Sigmoid colon (tissue), 7 donors: Measurements from ENCODE around the gene GLI3. TPM values are rescaled to one million over a fixed set of nuclear protein-coding genes. Genes with fewer than 3 reads are reported as not detected.
A peak's percentile ranks its signal among the peaks of the same experiment; 100 is the strongest.

Experiments
- DNase-seq: peaks from one replicate; pipeline ENCODE4 v3.0.0-alpha.2; 2019
- H3K27ac ChIP-seq, 4 donors: fragments of 200-600 bp; sonication (generic); one replicate each; pipeline ENCODE4 v1.5.1; 2016 to 2019; ENCODE audit warnings: mild to moderate bottlenecking in 1 of 4
- H3K27me3 ChIP-seq, 3 donors: fragments of 200-600 bp; sonication (generic); one replicate each; pipeline ENCODE4 v1.5.1; 2019; ENCODE audit warnings: mild to moderate bottlenecking in 1 of 3
- H3K36me3 ChIP-seq, 4 donors: fragments of 200-600 bp; sonication (generic); one replicate each; pipeline ENCODE4 v1.5.1; 2016 to 2019
- H3K4me1 ChIP-seq, 4 donors: fragments of 200-600 bp; sonication (generic); one replicate each; pipeline ENCODE4 v1.5.1; 2017 to 2019
- H3K4me3 ChIP-seq, 4 donors: fragments of 200-600 bp; sonication (generic); one replicate each; pipeline ENCODE4 v1.5.1; 2017 to 2019; ENCODE audit warnings: mild to moderate bottlenecking in 2 of 4, moderate library complexity in 1 of 4
- H3K9me3 ChIP-seq, 4 donors: fragments of 200-600 bp in 3 of 4; sonication (generic) in 3 of 4; one replicate each; pipeline versions ENCODE4 v1.5.1 to v1.6.1; 2013 to 2019
- CTCF ChIP-seq, 4 experiments: fragments of 450-650 bp in 3 of 4; fragments of 200-600 bp in 1 of 4; IDR thresholded peaks; one replicate each; pipeline ENCODE4 v1.5.1; 2016 to 2019; ENCODE audit warnings: antibody characterized with exemption in 4 of 4, mild to moderate bottlenecking in 3 of 4, moderate library complexity in 2 of 4
- EP300 ChIP-seq, 4 donors: sonication (generic); formaldehyde crosslinking; IDR thresholded peaks; one replicate each; pipeline ENCODE4 v1.6.1; 2017; ENCODE audit warnings: antibody characterized with exemption in 4 of 4
- POLR2A ChIP-seq, 2 donors: fragments of 450-650 bp; IDR thresholded peaks; one replicate each; pipeline ENCODE4 v1.6.1; 2016; ENCODE audit warnings: antibody characterized with exemption in 2 of 2, mild to moderate bottlenecking in 2 of 2, moderate library complexity in 2 of 2
- POLR2AphosphoS5 ChIP-seq, 4 donors: sonication (generic); formaldehyde crosslinking; IDR thresholded peaks; one replicate each; pipeline ENCODE4 v1.6.1; 2017; ENCODE audit warnings: antibody characterized with exemption in 4 of 4
- WGBS, 2 donors: extraction: QIAGEN DNeasy Blood & Tissue Kit; methylation state at CpG; one replicate each; pipeline ENCODE4 v1.1.7; 2013; 5-methylcytosine and 5-hydroxymethylcytosine counted together
- intact Hi-C: fragments of 100-400 bp; cut with DNase I; formaldehyde crosslinking; loops from one replicate; pipeline ENCODE4 v1.15.1; 2023
- polyA plus RNA-seq, 3 donors: library from polyadenylated mRNA; stranded (reverse); fragments of 200-250 nt; gene quantifications; one replicate each; pipeline ENCODE4 v1.2.3, GENCODE V29; 2013
- total RNA-seq, 4 donors: library from RNA; depleted of rRNA; stranded (reverse); fragments of >200 nt; gene quantifications; one replicate each; pipeline ENCODE4 v1.1.0, GENCODE V29; 2016
- donor health status: healthy with polysubstance abuse.
- donor health status: Bipolar disorder and iron deficiency.
- donor health status: healthy.

GLI3 gene
- total and polyA plus RNA-seq, 7 donors, result 0.23 to 31.6 (median 17.2) TPM

GRCh38 chr7:42180806-42181205 is 56.2 kb downstream of the GLI3 start:
- Histone ChIP-seq H3K36me3 (no peaks in the 10 kb centered on the region), H3K4me3 (no peak overlapping the region), H3K27me3 (no peaks in the 10 kb centered on the region), H3K9me3 (no peaks in the 10 kb centered on the region), H3K4me1 (peaks cover 0 to 61% (median 41%) of the 10 kb centered on the region in 4 donors), H3K27ac (no peak overlapping the region)
- TF ChIP-seq POLR2A (IDR thresholded peaks at IDR 0.05) (no peak), EP300 (IDR thresholded peaks at IDR 0.05) (no peak), CTCF (IDR thresholded peaks at IDR 0.05) (no peak), POLR2AphosphoS5 (IDR thresholded peaks at IDR 0.05) (no peak)
- 57 to 73% methylated on average over 2 of the region's 2 CpGs for WGBS, 2 donors
- DNase-seq, result no peak
- intact Hi-C loops, result no loop called here

GRCh38 chr7:42176724-42177101 is 60.3 kb downstream of the GLI3 start:
- 84 to 86% methylated on average over 3 of the region's 3 CpGs for WGBS, 2 donors
- no peak for TF ChIP-seq EP300 (IDR thresholded peaks at IDR 0.05)
- no peak for TF ChIP-seq POLR2A (IDR thresholded peaks at IDR 0.05)
- TF ChIP-seq CTCF (IDR thresholded peaks at IDR 0.05), result no peak
- no peak for TF ChIP-seq POLR2AphosphoS5 (IDR thresholded peaks at IDR 0.05)
- no peak overlapping the region for H3K4me3 ChIP-seq
- H3K27me3 ChIP-seq, result no peaks in the 10 kb centered on the region
- intact Hi-C loops, result no loop called here
- H3K9me3 ChIP-seq, result no peaks in the 10 kb centered on the region
- peaks cover 0 to 69% (median 56%) of the 10 kb centered on the region in 4 donors for H3K4me1 ChIP-seq
- no peaks in the 10 kb centered on the region for H3K36me3 ChIP-seq
- peak overlapping the region in 3 of 4 donors; percentile 60 to 81 (median 67) for H3K27ac ChIP-seq
- DNase-seq, result no peak

GRCh38 chr7:42175834-42176723 is 60.9 kb downstream of the GLI3 start:
- Histone ChIP-seq H3K4me3 (no peak overlapping the region), H3K27ac (peak overlapping the region; percentile 60 to 81 (median 66)), H3K36me3 (no peaks in the 10 kb centered on the region), H3K4me1 (peaks cover 0 to 75% (median 60%) of the 10 kb centered on the region in 4 donors), H3K9me3 (no peaks in the 10 kb centered on the region), H3K27me3 (no peaks in the 10 kb centered on the region)
- DNase-seq, result peak; percentile 77
- TF ChIP-seq EP300 (IDR thresholded peaks at IDR 0.05) (no peak), POLR2A (IDR thresholded peaks at IDR 0.05) (no peak), CTCF (IDR thresholded peaks at IDR 0.05) (no peak), POLR2AphosphoS5 (IDR thresholded peaks at IDR 0.05) (no peak)
- WGBS, 2 donors, result 86 to 92% methylated on average over 4 of the region's 4 CpGs
- intact Hi-C loops, result no loop called here

GRCh38 chr7:42174391-42174912 is 62.6 kb downstream of the GLI3 start:
- peak overlapping the region; percentile 65 to 81 (median 70) for H3K27ac ChIP-seq
- no peaks in the 10 kb centered on the region for H3K27me3 ChIP-seq
- DNase-seq, result peak; percentile 71
- H3K36me3 ChIP-seq, result no peaks in the 10 kb centered on the region
- 43 to 59% methylated on average over 20 of the region's 20 CpGs for WGBS, 2 donors
- no peak overlapping the region for H3K4me3 ChIP-seq
- intact Hi-C loops, result no loop called here
- TF ChIP-seq CTCF (IDR thresholded peaks at IDR 0.05) (no peak), POLR2AphosphoS5 (IDR thresholded peaks at IDR 0.05) (peak; percentile 5 to 61 (median 20))
- peaks cover 0 to 65% (median 57%) of the 10 kb centered on the region in 4 donors for H3K4me1 ChIP-seq
- H3K9me3 ChIP-seq, result no peaks in the 10 kb centered on the region
